NCI-H460 (cell line): ENCODE data around the gene TNFRSF8. TPM values are rescaled to one million over a fixed set of nuclear protein-coding genes. Genes with fewer than 3 reads are reported as not detected.

Experiments used
- DNase-seq: peaks from one replicate; pipeline ENCODE4 v3.0.0-alpha.2; 2016; ENCODE audit warnings: low read depth; ENCODE audit errors: extremely low read depth
- total RNA-seq: library from RNA; depleted of rRNA; stranded (reverse); fragments of >200 nt; shearing (Covaris generic); gene quantifications from 2 replicates; pipeline ENCODE4 v1.2.3, GENCODE V29; 2014

Gene TNFRSF8
- total RNA-seq, 1 experiment from 2014 or later, result 1.8 TPM

DNA sequence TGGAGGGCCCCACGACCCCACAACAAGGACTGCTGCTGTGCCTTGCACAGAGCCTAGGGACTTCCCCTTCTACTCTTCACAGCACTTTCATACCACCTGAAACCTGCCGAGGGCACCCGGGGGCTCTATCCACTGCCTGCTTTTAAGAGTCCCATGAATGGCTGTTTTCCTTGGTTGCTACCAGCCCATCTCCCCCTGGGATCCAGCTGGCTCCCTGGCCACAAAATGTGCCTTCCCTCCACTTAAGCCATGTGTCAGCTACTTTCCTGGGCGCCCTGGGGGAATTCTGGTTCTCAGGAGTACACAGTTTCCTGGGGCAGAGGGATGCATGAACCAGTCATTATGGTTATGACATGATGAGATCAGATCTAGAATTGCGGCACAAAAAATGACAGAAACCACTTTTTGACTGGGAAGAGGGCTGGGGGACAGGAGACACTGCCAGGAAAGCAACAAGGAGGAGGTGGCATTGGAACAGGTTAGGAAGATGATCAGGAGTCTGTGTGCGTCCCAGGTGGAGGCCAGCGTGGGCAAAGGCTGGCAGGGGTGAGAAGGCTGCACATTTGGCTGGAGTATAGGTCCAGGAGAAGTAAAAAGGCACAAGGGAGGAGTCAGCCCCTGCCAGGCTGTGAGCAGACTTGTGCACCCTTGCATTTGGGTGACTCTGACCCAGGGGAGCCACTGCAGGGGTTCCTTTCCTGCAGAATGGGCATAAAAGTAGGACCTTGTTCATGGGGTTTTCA, 3.2 kb upstream of the TNFRSF8 start:
- no peak for DNase-seq

DNA sequence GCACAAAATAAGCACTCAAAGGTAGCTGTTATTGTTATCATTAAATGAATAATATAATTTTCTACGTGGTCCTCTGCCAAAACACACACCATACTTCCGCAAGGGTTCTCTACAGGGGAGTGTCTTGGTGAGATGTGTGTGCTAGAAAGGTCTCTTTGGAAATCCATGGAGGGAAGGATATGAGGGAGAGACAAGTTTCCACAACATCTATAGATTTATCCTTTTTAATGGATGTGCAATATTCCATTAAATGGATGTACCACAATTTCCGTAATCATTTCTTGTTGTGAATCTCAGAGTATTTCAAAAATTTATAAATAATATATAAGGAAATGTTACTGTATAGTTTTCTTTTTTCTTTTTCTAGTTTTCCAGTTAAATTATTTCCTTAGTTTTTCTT, 2.6 kb upstream of the TNFRSF8 start:
- no peak for DNase-seq

DNA sequence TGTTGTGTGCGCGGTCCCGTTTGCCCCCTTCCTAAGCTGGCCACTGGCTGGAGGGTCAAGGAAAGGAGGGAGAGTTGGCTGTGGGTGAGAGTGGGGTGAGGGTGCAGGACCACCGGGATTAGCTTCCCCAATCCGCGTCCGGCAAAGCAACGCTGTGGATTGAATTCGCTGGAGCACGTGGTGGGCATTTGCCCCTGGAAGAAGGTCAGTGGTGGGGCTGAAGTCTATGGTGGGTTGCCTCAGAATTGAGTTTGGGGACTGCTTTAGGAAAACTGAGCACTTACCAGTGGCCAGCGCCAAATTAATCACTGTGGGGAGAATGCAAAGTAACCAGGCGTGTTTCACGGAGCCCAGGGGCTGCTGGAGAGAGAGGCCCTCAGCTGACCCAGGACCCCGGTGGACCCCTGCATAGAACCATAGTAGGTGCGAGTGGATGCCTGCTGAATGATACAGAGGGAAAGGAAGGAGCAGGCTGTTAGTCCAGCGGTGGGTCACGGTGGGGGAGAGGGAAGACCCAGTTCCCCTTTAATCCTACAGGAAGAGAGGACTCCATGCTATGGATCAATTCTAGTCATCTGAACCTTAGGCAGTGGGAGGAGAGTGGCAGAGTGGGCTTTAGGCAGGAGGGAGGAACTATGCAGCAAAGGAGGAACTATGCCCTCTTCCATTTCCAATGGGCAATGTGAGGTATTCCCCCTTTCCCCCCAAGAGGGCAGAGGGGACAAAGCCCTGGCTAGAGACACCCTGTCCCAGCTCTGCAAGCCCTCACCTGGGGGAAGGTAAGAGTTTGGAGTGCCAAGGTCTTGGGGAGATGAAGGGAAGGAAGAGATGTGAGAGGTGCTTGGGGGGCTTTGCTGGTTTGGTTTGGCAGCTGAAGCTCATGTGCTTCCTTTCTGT, 1.2 kb downstream of the TNFRSF8 start:
- no peak for DNase-seq

DNA sequence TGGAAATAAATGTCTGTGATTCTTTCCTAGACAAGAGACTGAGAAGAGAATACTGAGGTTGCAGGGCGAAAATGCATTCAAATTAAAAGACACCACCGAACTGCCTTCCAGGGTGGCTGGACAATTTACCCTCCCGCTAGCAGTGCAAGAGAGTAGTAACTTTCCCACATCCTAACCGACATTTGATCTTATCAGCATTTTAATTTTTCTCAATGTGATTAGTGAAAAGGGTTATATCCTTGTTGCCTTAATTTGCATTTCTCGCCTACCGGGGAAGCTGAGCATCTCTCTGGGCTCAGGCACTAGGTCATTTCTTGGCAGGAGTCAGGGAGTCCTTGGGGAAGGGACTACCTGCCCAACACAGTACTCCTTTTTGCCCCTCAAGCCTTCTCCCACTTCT, 2.8 kb downstream of the TNFRSF8 start:
- no peak for DNase-seq

DNA sequence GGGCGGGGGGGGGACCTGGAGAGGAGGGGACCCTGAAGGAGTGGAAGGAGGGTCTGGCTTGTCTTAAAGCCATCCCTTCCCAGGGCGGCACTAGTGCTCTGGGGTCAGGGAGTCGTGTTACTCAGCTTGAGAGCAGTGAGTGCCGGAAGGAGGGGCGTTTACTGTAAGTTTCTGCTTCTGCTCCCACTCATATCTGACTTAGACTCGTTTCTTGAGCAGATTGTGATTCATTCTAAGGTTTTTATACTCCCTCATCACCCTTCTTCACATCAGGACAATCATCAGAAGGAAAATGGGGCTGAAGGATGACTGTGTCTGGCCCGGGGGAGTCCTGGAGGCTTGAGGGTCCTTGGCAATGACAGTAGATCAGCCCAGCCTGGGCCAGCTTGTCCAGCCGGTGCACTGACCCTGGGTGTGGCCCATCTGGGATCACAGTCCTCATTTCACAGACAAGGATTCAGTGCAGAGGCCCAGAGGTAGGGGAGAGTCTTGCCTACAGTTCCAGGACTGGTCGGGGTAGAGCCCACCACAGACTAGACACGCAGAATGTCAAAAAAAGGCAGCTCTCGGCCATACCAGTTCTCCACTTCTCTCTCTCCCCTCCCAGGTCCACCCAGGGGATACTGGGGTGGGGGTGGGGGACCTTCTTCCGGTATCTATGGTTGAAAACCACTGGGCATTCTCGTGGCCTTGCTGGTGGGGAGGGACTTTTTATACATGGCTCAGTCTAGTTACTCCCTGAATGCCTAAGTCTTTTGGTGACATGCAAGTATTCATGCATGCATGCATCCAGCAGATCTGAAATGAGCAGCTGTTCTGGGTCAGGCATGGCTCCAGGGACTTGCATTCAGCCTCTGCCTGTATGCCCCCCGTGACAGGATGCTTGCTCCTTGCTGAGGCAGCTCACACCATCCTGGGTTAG, 5.1 kb downstream of the TNFRSF8 start:
- DNase-seq, result no peak

DNA sequence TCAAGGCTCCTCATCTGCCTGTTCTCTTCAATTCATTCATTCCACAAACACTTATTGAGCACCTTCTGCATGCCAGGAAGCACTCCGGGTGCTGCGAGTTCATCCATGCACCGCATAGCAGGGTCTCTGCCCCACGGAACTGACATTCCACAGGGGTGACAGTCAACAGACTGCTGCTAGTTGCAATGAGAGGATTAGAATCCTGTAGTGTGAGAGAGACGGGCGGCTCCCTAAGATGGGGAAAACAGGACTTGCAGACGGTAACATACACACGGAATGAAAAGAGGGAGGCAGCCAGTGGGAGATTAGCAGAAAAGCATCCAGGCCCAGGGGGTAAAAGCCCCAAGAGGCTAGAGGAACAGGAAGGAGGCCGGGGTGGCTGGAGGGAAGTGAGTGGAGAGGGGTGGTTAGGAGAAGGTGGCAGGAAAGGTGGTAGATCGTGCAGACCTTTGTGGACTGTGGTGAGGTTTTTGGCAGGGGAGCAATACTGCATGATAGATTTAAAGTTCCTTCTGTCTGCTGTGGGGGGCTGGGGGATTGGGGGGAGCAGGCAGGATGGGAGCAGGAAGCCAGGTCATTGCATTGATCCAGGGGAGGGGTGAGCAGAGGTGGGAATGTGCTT, 6.6 kb downstream of the TNFRSF8 start:
- no peak for DNase-seq

DNA sequence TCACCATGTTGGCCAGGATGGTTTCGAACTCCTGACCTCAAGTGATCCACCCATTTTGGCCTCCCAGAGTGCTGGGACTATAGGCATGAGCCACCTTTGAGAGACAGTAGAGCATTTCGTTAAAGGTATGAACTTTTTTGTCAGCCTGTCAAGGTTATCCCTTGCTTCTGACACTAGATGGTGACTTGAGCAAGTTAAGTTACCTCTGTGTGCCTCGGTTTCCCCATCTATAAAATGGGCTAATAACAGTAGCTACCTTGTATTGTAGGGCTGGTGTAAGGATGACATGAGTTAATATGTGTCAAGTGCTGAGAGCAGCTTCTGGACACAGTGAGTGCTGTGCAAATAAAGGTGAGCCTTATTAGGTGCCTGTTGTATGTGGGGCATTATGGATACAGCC, 8.8 kb downstream of the TNFRSF8 start:
- no peak for DNase-seq

DNA sequence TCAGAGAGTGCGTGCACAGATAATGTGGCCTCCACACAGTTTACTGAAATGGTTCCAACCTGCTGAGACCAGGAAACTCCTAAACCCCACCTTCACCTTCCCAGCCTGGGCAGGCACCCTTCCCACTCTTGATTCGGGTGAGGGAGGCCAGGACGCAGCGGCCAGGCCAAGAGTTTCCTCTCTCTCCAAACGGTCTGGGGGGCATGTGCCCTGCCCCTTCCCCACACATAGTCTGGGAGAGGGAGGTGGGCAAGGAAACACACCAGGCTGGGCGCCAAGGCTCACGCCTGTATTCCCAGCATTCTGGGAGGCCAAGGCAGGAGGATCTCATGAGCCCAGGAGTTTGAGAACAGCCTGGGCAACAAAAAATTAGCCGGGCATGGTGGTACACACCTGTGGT, 9.6 kb downstream of the TNFRSF8 start:
- no peak for DNase-seq

DNA sequence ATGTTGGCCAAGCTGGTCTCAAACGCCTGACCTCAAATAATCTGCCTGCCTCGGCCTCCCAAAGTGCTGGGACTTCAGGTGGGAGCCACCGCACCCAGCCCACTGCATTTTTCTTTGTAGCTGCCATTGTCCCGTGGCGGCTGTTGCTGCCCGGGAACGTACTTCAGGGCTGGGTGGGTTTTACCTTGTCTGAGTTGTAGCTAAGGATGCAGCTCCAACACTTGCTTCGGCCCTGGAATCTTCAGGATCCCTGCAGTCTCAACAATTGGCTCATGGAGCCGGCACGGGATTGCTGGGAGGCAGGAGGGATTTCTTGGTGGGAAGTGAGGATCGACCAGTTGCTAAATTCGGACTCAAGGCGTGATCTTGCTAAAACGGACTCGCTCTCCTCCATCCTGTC, 10.7 kb downstream of the TNFRSF8 start:
- no peak for DNase-seq

DNA sequence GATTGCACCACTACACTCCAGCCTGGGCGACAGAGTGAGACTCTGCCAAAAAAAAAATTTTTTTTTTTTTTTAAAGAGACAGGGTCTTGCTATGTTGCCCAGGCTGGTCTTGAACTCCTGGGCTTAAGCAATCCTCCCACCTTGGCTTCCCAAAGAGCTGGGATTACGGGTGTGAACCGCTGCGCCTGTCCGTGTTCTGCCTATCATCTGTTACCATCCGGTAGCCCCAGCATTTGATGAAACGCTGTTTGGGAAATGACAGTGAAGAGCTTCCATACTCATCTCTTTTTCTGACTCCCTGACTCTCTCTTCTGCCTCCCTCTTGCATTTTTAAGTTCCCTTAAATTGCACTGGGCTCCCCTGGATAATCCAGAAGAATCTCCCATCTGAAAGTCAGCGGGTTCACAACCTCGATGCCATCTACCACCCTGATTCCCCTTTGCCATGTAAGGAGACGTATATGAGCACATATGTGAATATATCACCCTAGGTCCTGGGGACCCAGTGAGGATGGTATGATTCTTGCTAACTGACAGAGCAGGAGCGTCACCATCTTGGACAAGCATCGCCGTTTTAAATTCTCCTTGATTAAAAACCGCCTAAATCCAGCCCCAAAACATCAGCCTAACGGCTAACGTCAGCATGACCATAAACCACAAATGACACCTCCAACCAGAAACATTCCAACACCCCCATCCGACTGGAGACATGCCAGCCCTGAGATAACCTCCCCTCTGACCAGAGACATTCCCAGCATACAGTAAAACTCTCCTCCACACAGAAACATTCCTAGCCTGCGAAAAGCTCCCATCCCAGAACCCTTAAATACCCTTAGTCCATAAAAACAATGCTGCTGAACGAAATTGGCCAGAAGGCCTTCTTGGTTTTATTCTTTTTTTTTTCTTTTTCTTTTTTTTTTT, 12.4 kb downstream of the TNFRSF8 start:
- no peak for DNase-seq

DNA sequence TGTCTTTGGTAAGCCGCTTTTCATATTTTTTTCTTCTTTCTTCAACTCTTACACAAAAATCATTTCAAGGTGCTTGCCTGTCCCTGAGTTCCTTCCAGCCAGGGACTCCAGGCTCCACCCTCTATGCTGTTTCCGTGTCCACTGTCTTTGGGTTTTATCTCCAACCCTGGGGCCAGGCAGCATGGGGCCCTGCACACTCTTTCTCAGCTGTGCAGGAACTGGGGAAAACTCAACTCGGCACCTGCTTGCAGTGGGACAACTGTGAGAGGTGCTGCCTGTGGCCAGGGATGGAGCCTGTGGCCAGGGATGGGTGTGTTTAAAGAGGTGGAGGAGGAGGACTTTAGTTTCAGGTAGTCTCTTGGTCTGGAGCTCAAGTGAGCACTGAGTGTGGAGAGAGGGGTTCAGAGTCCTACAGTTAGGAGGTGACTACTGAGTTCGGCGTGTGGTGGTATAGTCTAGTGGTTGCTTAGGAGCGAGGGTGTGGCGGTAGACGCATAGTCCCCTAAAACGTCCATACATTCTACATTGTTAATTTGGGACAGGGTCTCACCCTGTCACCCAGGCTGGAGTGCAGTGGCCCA, 13.4 kb downstream of the TNFRSF8 start:
- DNase-seq, result no peak

DNA sequence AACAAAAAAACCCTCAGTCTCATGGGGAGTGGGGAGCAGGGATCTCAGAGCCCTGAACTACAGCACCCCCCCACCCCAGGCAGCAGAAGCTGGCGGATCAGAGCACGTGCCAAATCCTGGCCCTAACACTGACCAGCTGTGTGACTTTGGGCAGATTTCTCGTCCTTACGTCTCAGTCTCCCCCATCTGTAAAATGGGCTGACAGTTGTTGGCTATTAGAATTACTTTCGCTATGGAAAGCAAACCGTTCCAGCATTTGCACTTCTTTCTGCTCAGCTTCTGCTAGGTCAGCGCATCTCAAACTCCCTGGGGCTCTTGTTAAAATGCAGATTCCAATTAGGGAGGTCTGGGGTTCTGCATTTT, 15.5 kb downstream of the TNFRSF8 start:
- no peak for DNase-seq

DNA sequence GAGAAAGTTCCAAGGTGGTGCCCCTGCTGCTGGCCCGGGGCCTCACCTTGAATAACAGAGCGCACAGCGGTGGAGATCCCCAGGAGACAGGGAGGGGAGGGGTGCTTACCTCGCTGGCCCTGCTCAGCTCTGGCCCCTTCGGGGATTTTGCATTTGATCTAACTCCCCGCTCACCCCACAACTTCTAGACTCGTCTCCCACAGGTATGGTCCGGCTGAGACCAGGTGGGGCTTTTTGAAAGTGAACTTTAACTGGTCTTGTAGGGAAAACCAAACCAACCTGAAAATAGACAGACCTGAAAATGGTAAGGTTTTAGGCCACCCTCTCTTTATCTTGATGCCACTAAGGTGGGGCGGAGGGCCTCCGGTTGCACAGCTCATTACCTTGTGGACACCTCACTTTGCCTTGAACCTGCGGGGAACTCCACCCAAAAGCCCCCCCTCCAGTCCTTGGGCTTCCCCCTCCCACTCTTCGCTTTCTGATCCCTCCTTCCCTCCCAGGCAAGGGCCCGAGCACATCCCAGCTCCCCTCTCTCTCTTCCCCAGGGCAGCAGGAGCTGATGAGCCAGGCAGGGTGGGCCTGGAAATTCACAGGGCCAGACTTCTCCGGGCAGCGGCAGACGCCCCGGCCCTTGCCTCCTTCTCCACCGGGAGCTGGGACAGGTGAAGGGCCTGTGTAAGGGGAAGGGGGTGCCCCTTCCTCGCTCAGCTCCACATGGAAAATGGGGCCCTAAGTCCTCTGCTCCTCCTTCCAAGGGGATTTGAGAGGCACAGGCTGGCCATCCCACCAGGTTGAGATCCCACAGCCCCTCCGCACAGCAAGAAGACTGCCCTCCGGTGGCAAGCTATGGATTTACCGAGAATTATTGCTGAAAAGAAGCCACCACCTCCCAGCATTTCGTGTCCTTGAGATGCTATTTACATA, 16.1 kb downstream of the TNFRSF8 start:
- DNase-seq, result peak; percentile 11

DNA sequence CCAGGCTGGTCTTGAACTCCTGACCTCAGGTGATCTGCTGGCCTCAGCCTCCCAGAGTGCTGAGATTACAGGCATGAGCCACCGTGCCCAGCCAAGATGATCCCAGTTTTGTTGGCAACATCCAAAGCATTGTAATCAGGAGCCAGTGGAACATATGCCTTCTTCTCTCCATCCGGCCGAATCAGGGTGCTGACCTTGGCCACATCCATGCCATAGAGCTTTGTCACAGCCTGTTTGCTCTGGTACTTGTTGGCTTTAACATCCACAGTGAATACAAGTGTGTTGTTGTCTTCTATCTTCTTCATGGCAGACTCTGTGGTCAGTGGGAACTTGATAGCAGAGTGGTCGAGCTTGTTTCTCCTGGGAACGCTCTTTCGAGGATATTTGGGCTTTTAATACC, 17.1 kb downstream of the TNFRSF8 start:
- no peak for DNase-seq

DNA sequence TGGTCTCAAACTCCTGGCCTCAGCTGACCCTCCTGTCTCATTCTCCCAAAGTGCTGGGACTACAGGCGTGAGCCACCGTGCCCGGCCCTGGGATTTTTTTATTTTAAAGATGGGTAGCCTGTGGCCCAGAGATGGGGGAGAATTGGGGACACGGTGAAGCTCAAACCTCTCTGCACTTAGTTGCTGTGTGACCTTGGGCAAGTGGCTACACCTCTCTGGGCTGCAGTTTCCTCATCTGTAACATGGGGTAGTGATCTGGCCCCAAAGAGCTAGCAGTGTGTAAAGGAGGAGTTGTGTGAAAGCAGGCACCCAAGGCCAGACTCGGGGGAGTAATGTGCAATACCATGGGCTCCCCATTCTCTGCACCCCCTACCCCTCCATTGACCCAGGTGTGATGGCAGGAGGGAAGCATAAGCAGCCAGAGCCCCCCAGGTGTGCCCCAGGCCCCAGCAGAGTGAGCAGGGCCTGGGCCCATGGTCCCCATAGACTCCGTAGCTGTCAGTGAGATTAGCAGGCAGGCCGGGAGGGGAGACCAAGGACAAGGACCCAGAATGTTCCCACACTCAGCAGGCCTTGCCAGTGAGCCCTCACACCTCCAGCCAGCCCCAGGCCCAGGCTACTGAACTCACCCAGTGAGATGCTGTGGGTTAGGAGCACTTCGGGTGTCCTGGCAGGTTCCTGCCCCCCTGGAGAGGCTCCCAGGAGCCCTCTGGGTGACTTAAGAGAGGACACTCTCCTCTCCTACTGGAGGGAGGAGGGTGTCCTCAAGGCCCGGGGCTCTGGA, 17.9 kb downstream of the TNFRSF8 start:
- DNase-seq, result no peak

DNA sequence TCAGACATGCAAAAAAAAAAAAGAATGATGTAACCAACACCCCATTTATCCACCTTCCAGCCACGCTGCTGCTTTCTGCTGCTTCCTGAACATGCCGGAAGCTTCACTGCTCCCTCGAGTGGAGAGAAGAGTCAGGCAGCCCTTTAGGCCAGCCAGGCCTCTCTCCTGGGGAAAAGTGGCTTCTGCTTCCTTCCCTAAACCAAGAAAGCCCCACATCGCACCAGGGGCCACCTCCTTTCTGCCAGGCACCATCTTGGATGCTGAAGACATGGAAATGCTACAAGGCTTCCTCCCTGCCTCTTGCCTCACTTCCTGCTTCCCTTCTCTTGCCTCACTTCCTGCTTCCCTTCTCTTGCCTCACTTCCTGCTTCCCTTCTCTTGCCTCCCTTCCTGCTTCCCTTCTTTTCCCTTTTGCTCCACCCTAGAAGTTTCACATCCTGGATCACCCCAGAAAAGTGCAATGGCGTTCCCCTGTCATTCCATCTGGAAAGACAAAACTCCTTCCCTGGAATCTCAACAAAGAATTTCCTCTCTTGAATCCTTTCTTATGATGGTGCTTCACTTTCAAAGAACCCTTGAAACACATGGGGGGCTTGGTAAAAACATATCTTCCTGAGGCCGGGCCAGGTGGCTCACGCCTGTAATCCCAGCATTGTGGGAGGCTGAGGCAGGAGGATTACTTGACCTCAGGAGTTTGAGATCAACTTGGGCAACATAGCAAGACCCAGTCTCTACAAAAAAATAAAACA, 18.7 kb downstream of the TNFRSF8 start:
- DNase-seq, result no peak

DNA sequence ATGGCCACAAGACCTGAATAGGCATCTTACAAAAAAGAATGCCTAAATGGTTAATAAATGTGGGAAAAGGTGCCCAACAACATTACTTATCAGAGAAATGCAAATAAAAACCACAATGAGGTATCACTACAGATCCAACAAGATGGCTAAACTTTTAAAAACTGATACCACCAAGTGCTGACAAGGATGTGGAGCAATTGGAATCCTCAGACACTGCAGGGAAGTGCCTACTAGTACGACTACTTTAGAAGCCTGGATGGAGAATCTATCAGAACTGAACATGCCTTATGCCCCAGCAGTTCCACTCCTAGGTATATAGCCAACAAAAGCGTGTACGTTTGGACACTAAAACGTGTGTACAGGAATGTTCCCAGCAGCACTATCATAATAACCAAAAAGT, 19.9 kb downstream of the TNFRSF8 start:
- no peak for DNase-seq
